Retina (tissue), 1 donor: ENCODE data around the gene DEUP1.
"Not testable (repeated sequence)": the region's sequence is repeated elsewhere in the genome, so short reads cannot be mapped to it uniquely, and the experiment has no call there.

Source experiments
- DNase-seq: peaks from one replicate; pipeline ENCODE4 v3.0.0-alpha.2; 2016

DEUP1 gene

GRCh38 chr11:93368022-93368421 lies 37.5 kb downstream of the DEUP1 start:
- DNase-seq, result no peak

GRCh38 chr11:93370260-93370659 lies 39.7 kb downstream of the DEUP1 start:
- no peak for DNase-seq

GRCh38 chr11:93389737-93390136 lies 59.2 kb downstream of the DEUP1 start:
- DNase-seq, result no peak

GRCh38 chr11:93392867-93393266 lies 62.3 kb downstream of the DEUP1 start:
- no peak for DNase-seq

- no peak for DNase-seq
Measured at GRCh38 chr11:93393386-93393785, 62.8 kb downstream of the DEUP1 start.

GRCh38 chr11:93394488-93394887 lies 63.9 kb downstream of the DEUP1 start:
- DNase-seq, result no peak

- DNase-seq, result no peak
Measured at GRCh38 chr11:93396316-93396715, 65.8 kb downstream of the DEUP1 start.

- DNase-seq, result no peak
Measured at GRCh38 chr11:93403930-93404329, 73.4 kb downstream of the DEUP1 start.

GRCh38 chr11:93407777-93408401 lies 77.3 kb downstream of the DEUP1 start:
- DNase-seq, result no peak

- DNase-seq, result no peak
Measured at GRCh38 chr11:93410441-93410840, 79.9 kb downstream of the DEUP1 start.

- no peak for DNase-seq
Measured at GRCh38 chr11:93411705-93412104, 81.2 kb downstream of the DEUP1 start.

- no peak for DNase-seq
Measured at GRCh38 chr11:93432247-93432646, 101.7 kb downstream of the DEUP1 start.

GRCh38 chr11:93443232-93443631 lies 112.7 kb downstream of the DEUP1 start:
- not testable (repeated sequence) for DNase-seq

GRCh38 chr11:93444617-93445073 lies 114.1 kb downstream of the DEUP1 start:
- DNase-seq, result peak; percentile 22

GRCh38 chr11:93458286-93458685 lies 127.7 kb downstream of the DEUP1 start:
- DNase-seq, result no peak

GRCh38 chr11:93463666-93464065 lies 133.1 kb downstream of the DEUP1 start:
- DNase-seq, result not testable (repeated sequence)

GRCh38 chr11:93464927-93465540 lies 134.5 kb downstream of the DEUP1 start:
- no peak for DNase-seq

GRCh38 chr11:93467054-93467453 lies 136.5 kb downstream of the DEUP1 start:
- DNase-seq, result no peak

GRCh38 chr11:93468290-93468689 lies 137.7 kb downstream of the DEUP1 start:
- no peak for DNase-seq

- no peak for DNase-seq
Measured at GRCh38 chr11:93474123-93474522, 143.6 kb downstream of the DEUP1 start.

- no peak for DNase-seq
Measured at GRCh38 chr11:93476796-93477195, 146.3 kb downstream of the DEUP1 start.

- DNase-seq, result peak; percentile 77
Measured at GRCh38 chr11:93477684-93478234, 147.2 kb downstream of the DEUP1 start.

GRCh38 chr11:93478841-93479240 lies 148.3 kb downstream of the DEUP1 start:
- DNase-seq, result no peak

GRCh38 chr11:93480256-93480655 lies 149.7 kb downstream of the DEUP1 start:
- no peak for DNase-seq

GRCh38 chr11:93480756-93481155 lies 150.2 kb downstream of the DEUP1 start:
- no peak for DNase-seq
